Ascending aorta (tissue), 2 donors: ENCODE results near the gene TAX1BP1. TPM values are rescaled to one million over a fixed set of nuclear protein-coding genes. Genes with fewer than 3 reads are reported as not detected.

ENCODE experiments used
- DNase-seq, 2 donors: peaks; one replicate each; pipeline ENCODE4 v3.0.0-alpha.2; 2019; ENCODE audit warnings: low spot score in 2 of 2
- H3K27ac ChIP-seq, 2 donors: fragments of 200-600 bp; sonication (generic); one replicate each; pipeline ENCODE4 v1.5.1; 2016 to 2017; ENCODE audit warnings: mild to moderate bottlenecking in 1 of 2
- H3K27me3 ChIP-seq: fragments of 200-600 bp; sonication (generic); one replicate; pipeline ENCODE4 v1.5.1; 2017
- H3K36me3 ChIP-seq, 2 donors: fragments of 200-600 bp; sonication (generic); one replicate each; pipeline ENCODE4 v1.5.1; 2016
- H3K4me1 ChIP-seq, 2 donors: fragments of 200-600 bp; sonication (generic); one replicate each; pipeline ENCODE4 v1.5.1; 2016 to 2017; ENCODE audit warnings: mild to moderate bottlenecking in 1 of 2
- H3K4me3 ChIP-seq, 2 donors: fragments of 200-600 bp; sonication (generic); one replicate each; pipeline ENCODE4 v1.5.1; 2016 to 2017; ENCODE audit warnings: mild to moderate bottlenecking in 1 of 2
- H3K9me3 ChIP-seq, 2 donors: fragments of 200-600 bp; sonication (generic); one replicate each; pipeline ENCODE4 v1.5.1; 2016
- intact Hi-C: fragments of 100-400 bp; cut with DNase I; formaldehyde crosslinking; loops from one replicate; pipeline ENCODE4 v1.15.1; 2023
- total RNA-seq: library from RNA; depleted of rRNA; stranded (reverse); fragments of >200 nt; gene quantifications from one replicate; pipeline ENCODE4 v1.1.0, GENCODE V29; 2016
- TF ChIP-seq, protein P1 (sequence below), 3 experiments: fragments of 200-600 bp in 2 of 3; fragments of 450-650 bp in 1 of 3; sonication (generic) in 2 of 3; IDR thresholded peaks; one replicate each; pipeline ENCODE4 v1.5.1; 2016 to 2019; ENCODE audit warnings: antibody characterized with exemption in 3 of 3, mild to moderate bottlenecking in 1 of 3, moderate library complexity in 1 of 3

TAX1BP1 gene
- total RNA-seq, 1 donor from 2014 or later: 32.6 TPM

GRCh38 chr7:27840760-27841364, 100.9 kb downstream of the TAX1BP1 start:
- no peak overlapping the region for H3K27ac ChIP-seq
- no peaks in the 10 kb centered on the region for H3K36me3 ChIP-seq
- intact Hi-C loops: no loop called here
- H3K4me1 ChIP-seq: peaks cover 0 to 9% of the 10 kb centered on the region in 2 donors
- H3K9me3 ChIP-seq: no peaks in the 10 kb centered on the region
- DNase-seq: no peak
- H3K27me3 ChIP-seq: no peaks in the 10 kb centered on the region
- TF ChIP-seq, protein P1, sequence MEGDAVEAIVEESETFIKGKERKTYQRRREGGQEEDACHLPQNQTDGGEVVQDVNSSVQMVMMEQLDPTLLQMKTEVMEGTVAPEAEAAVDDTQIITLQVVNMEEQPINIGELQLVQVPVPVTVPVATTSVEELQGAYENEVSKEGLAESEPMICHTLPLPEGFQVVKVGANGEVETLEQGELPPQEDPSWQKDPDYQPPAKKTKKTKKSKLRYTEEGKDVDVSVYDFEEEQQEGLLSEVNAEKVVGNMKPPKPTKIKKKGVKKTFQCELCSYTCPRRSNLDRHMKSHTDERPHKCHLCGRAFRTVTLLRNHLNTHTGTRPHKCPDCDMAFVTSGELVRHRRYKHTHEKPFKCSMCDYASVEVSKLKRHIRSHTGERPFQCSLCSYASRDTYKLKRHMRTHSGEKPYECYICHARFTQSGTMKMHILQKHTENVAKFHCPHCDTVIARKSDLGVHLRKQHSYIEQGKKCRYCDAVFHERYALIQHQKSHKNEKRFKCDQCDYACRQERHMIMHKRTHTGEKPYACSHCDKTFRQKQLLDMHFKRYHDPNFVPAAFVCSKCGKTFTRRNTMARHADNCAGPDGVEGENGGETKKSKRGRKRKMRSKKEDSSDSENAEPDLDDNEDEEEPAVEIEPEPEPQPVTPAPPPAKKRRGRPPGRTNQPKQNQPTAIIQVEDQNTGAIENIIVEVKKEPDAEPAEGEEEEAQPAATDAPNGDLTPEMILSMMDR (IDR thresholded peaks at IDR 0.05): no peak
- H3K4me3 ChIP-seq: no peak overlapping the region

GRCh38 chr7:27842094-27842692, 102.2 kb downstream of the TAX1BP1 start:
- H3K4me1 ChIP-seq: peaks cover 0 to 9% of the 10 kb centered on the region in 2 donors
- TF ChIP-seq, protein P1 (IDR thresholded peaks at IDR 0.05): no peak
- intact Hi-C loops: no loop called here
- no peak overlapping the region for H3K27ac ChIP-seq
- H3K27me3 ChIP-seq: no peaks in the 10 kb centered on the region
- no peaks in the 10 kb centered on the region for H3K9me3 ChIP-seq
- peak overlapping the region in 1 of 2 donors; percentile 32 for H3K4me3 ChIP-seq
- DNase-seq: no peak
- H3K36me3 ChIP-seq: no peaks in the 10 kb centered on the region

DNA sequence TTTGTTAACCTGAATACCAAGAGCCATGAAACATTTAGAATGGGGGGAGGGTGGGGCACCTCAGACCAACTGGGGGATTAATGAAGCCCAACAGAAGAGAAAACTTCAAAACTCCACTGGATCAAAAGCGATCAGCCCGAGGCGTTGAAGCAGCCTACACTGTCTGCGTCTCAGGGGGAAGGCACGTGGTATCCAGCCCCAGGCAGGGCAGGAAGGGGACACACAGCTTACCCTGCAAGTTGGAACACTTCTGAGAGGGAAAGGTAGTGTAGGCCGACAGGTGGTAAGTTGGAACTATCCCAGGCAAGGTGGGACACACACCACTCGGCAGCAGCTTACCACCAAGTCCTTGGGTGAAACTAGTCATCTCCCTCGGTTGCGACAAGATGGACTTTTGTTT, 102.9 kb downstream of the TAX1BP1 start:
- intact Hi-C loops: no loop called here
- H3K27ac ChIP-seq: no peak overlapping the region
- DNase-seq: no peak

DNA sequence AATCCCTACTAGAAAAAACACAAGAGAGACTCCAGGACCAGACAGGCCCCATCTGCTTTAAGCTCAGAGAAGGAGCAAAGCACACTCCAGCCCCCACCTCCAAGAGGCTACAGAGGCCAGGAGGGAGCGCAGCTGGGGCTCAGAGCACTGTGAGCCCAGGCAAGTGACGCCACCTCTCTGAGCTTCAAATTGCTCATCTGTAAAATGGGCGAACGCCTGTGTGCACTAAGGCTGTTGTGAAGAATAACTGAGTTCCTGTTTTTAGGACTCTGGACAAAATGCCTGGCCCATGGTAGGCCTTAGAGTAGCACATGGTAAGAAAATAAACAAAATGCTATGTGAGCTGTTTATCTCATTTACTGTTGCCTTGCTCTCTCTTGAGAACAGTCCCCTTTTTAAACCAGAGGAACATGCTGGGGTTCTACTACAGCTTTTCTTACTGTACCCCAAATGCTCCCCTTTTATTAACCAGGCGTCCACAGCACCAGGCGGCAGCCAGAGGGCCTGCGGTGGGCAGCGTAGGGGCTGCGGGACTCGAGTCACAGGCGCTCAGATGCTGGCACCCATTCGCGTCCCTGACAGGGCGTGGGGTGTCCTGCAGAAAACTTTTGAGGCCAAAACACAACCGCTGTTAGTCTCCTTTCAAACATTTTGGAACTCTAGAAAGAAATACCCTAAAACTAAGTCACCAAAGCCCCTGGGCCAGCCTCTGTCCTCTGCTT, 103.8 kb downstream of the TAX1BP1 start:
- H3K36me3 ChIP-seq: no peaks in the 10 kb centered on the region
- peaks cover 0 to 7% of the 10 kb centered on the region in 2 donors for H3K4me1 ChIP-seq
- no peaks in the 10 kb centered on the region for H3K27me3 ChIP-seq
- no peak overlapping the region for H3K4me3 ChIP-seq
- TF ChIP-seq, protein P1 (IDR thresholded peaks at IDR 0.05): no peak
- DNase-seq: no peak
- intact Hi-C loops: no loop called here
- H3K9me3 ChIP-seq: no peaks in the 10 kb centered on the region
- H3K27ac ChIP-seq: no peak overlapping the region

More for the DNA sequence above, 102.9 kb downstream of the TAX1BP1 start:
- peak overlapping the region in 1 of 2 donors; percentile 32 for H3K4me3 ChIP-seq
- H3K4me1 ChIP-seq: peaks cover 0 to 9% of the 10 kb centered on the region in 2 donors
- TF ChIP-seq, protein P1 (IDR thresholded peaks at IDR 0.05): no peak
- H3K9me3 ChIP-seq: no peaks in the 10 kb centered on the region
- no peaks in the 10 kb centered on the region for H3K27me3 ChIP-seq
- H3K36me3 ChIP-seq: no peaks in the 10 kb centered on the region

- no peak overlapping the region for H3K4me3 ChIP-seq
- H3K9me3 ChIP-seq: no peaks in the 10 kb centered on the region
- peaks cover 0 to 4% of the 10 kb centered on the region in 2 donors for H3K4me1 ChIP-seq
- H3K27me3 ChIP-seq: no peaks in the 10 kb centered on the region
- TF ChIP-seq, protein P1 (IDR thresholded peaks at IDR 0.05): no peak
- DNase-seq: no peak
- intact Hi-C loops: no loop called here
- H3K36me3 ChIP-seq: no peaks in the 10 kb centered on the region
- H3K27ac ChIP-seq: no peak overlapping the region
Measured at GRCh38 chr7:27846388-27846787, 106.4 kb downstream of the TAX1BP1 start.
